CD14-positive monocyte (primary cell): ENCODE data around the gene TMTC2. TPM values are rescaled to one million over a fixed set of nuclear protein-coding genes. Genes with fewer than 3 reads are reported as not detected.

Experiments
- DNase-seq, 3 donors: peaks; one replicate each; pipeline ENCODE4 v3.0.0-alpha.2; 2011 to 2022
- H2AFZ ChIP-seq: 2 replicates; pipeline ENCODE4 v1.6.0; 2012; ENCODE audit warnings: mild to moderate bottlenecking, low read depth, low read length, inconsistent platforms; ENCODE audit not compliant: insufficient read depth, poor library complexity, severe bottlenecking
- H3K27ac ChIP-seq, 2 donors: 1 replicate in 1 of 2; 2 replicates in 1 of 2; pipeline ENCODE4 v1.5.1; 2012 to 2013; ENCODE audit warnings: low read length in 2 of 2, control low read depth in 1 of 2, inconsistent platforms in 1 of 2, low read depth in 1 of 2, mild to moderate bottlenecking in 1 of 2
- H3K27me3 ChIP-seq, 2 donors: one replicate each; pipeline versions ENCODE4 v1.6.0 to v1.6.1; 2011 to 2013; ENCODE audit warnings: low read length in 2 of 2; ENCODE audit not compliant: control insufficient read depth in 2 of 2, insufficient read depth in 2 of 2
- H3K36me3 ChIP-seq, 2 donors: replicated peaks in 1 of 2; 1 replicate in 1 of 2; 2 replicates in 1 of 2; pipeline versions ENCODE4 v1.5.1 to v1.6.1; 2012 to 2013; ENCODE audit warnings: low read length in 2 of 2, control low read depth in 1 of 2, inconsistent platforms in 1 of 2, mild to moderate bottlenecking in 1 of 2; ENCODE audit not compliant: insufficient read depth in 2 of 2, control insufficient read depth in 1 of 2
- H3K4me1 ChIP-seq, 2 donors: 1 replicate in 1 of 2; 2 replicates in 1 of 2; pipeline versions ENCODE4 v1.5.1 to v1.6.1; 2012 to 2013; ENCODE audit warnings: low read length in 2 of 2, control low read depth in 1 of 2, inconsistent platforms in 1 of 2, mild to moderate bottlenecking in 1 of 2, moderate library complexity in 1 of 2; ENCODE audit not compliant: insufficient read depth in 2 of 2, control insufficient read depth in 1 of 2
- H3K4me2 ChIP-seq: replicated peaks from 2 replicates; pipeline ENCODE3; 2012; ENCODE audit warnings: low read length, moderate library complexity, mild to moderate bottlenecking; ENCODE audit not compliant: poor library complexity, severe bottlenecking; ENCODE audit errors: extremely low read depth
- H3K4me3 ChIP-seq, 3 experiments: fragments of 200-600 bp in 1 of 3; sonication (generic) in 1 of 3; replicated peaks in 1 of 3; 1 replicate in 2 of 3; 2 replicates in 1 of 3; pipeline ENCODE4 v1.5.1; 2011 to 2013; ENCODE audit warnings: low read length in 3 of 3, mild to moderate bottlenecking in 3 of 3, control low read depth in 2 of 3, low read depth in 2 of 3, inconsistent platforms in 1 of 3, moderate library complexity in 1 of 3
- H3K79me2 ChIP-seq: 2 replicates; pipeline ENCODE4 v1.6.0; 2012; ENCODE audit warnings: mild to moderate bottlenecking, control low read depth, inconsistent platforms, low read length, moderate library complexity; ENCODE audit not compliant: insufficient read depth
- H3K9ac ChIP-seq: 2 replicates; pipeline ENCODE4 v1.6.0; 2017; ENCODE audit warnings: low read length, mild to moderate bottlenecking; ENCODE audit not compliant: insufficient read depth, poor library complexity, severe bottlenecking
- H3K9me3 ChIP-seq, 2 donors: replicated peaks in 1 of 2; 1 replicate in 1 of 2; 2 replicates in 1 of 2; pipeline versions ENCODE4 v1.5.1 to v1.6.1; 2012 to 2013; ENCODE audit warnings: low read length in 2 of 2, control low read depth in 1 of 2; ENCODE audit not compliant: control insufficient read depth in 1 of 2, insufficient read depth in 1 of 2
- H4K20me1 ChIP-seq: 2 replicates; pipeline ENCODE4 v1.6.0; 2012; ENCODE audit warnings: mild to moderate bottlenecking, low read length, control low read depth, moderate library complexity; ENCODE audit not compliant: insufficient read depth
- H3K27ac Mint-ChIP-seq, 7 donors: one replicate each; pipeline ENCODE4 v1.8.0; 2020; ENCODE audit warnings: mild to moderate bottlenecking in 7 of 7, mixed read lengths in 7 of 7, moderate library complexity in 6 of 7, inconsistent platforms in 2 of 7
- H3K27me3 Mint-ChIP-seq, 3 donors: one replicate each; pipeline ENCODE4 v1.8.0; 2021 to 2022; ENCODE audit warnings: low read depth in 3 of 3, mild to moderate bottlenecking in 3 of 3, mixed read lengths in 3 of 3, moderate library complexity in 3 of 3, inconsistent platforms in 1 of 3
- H3K36me3 Mint-ChIP-seq, 2 donors: one replicate each; pipeline ENCODE4 v1.8.0; 2020; ENCODE audit warnings: mixed read lengths in 2 of 2, inconsistent platforms in 1 of 2, mild to moderate bottlenecking in 1 of 2
- H3K4me1 Mint-ChIP-seq: one replicate; pipeline ENCODE4 v1.8.0; 2020; ENCODE audit warnings: mild to moderate bottlenecking, mixed read lengths
- H3K4me3 Mint-ChIP-seq, 2 donors: one replicate each; pipeline ENCODE4 v1.8.0; 2020; ENCODE audit warnings: mild to moderate bottlenecking in 2 of 2, mixed read lengths in 2 of 2, moderate library complexity in 1 of 2
- H3K9me3 Mint-ChIP-seq, 7 donors: one replicate each; pipeline ENCODE4 v1.8.0; 2020 to 2022; ENCODE audit warnings: mixed read lengths in 7 of 7, mild to moderate bottlenecking in 6 of 7, moderate library complexity in 6 of 7, inconsistent platforms in 2 of 7
- WGBS: methylation state at CpG from one replicate; pipeline ENCODE4 v1.1.5; 2013; ENCODE audit warnings: missing lambda C conversion rate; ENCODE audit not compliant: insufficient coverage; 5-methylcytosine and 5-hydroxymethylcytosine counted together
- intact Hi-C, 2 donors: fragments of 100-400 bp; cut with micrococcal nuclease; formaldehyde crosslinking; loops; one replicate each; pipeline versions ENCODE4 v1.15.0 to v1.15.1; 2023
- polyA plus RNA-seq, 3 donors: library from polyadenylated mRNA; depleted of rRNA in 1 of 3; unstranded in 2 of 3; stranded (reverse) in 1 of 3; fragments of 300-500 nt in 2 of 3; fragments of >200 nt in 1 of 3; fragmentation: Illumina TruSeq in 2 of 3; gene quantifications; 1 replicate in 2 of 3; 2 replicates in 1 of 3; pipeline ENCODE4 v1.2.3, GENCODE V29; 2012 to 2021
- TF ChIP-seq, protein P1 (sequence below): fragments of 200-600 bp; IDR thresholded peaks from one replicate; pipeline ENCODE4 v1.8.0; 2022; ENCODE audit warnings: antibody characterized with exemption, mild to moderate bottlenecking

The TMTC2 gene
- polyA plus RNA-seq, 3 donors = 2.5 to 15.7 (median 3.3) TPM

DNA sequence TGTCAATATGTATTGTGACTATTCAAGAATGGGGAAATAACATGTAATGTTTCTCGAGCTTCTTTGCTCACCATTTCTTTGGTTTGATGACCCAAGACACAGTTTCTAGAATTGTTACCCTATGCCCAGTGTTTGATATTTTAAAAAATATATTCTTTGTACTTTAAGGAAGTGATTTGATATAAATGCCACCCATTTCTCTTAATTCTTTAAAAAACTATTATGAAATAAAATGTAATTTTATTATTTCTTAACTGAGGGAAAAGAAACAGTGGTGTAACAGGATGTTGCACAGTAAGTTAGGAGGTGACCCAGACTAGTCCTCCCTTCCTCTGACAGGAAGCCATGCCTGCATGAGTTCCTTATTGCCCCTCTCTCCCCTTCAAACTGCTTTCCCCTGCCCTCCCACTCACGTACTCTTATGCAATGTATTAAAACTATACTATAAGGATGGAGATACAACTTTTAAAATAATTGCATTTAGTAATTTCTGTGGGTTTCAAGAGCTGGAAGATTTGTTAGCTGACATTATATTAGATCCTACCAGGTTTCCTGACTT, 279.4 kb downstream of the TMTC2 start:
- Histone ChIP-seq H3K4me3 (peak overlapping the region in 1 of 3 experiments; percentile 31), H3K27me3 (no peaks in the 10 kb centered on the region), H3K27ac (peak overlapping the region in 1 of 2 donors; percentile 91), H3K36me3 (peaks cover 0 to 13% of the 10 kb centered on the region in 2 donors), H3K4me1 (peaks cover 45 to 48% of the 10 kb centered on the region in 2 donors), H4K20me1 (no peaks in the 10 kb centered on the region), H3K9ac (no peak overlapping the region), H3K79me2 (peaks cover 3% of the 10 kb centered on the region), H3K4me2 (peak overlapping the region; percentile 35), H3K9me3 (peaks cover 0 to 5% of the 10 kb centered on the region in 2 donors), H2AFZ (no peak overlapping the region)
- peak overlapping the region; percentile 6 to 7 for H3K4me3 Mint-ChIP-seq
- TF ChIP-seq, protein P1, sequence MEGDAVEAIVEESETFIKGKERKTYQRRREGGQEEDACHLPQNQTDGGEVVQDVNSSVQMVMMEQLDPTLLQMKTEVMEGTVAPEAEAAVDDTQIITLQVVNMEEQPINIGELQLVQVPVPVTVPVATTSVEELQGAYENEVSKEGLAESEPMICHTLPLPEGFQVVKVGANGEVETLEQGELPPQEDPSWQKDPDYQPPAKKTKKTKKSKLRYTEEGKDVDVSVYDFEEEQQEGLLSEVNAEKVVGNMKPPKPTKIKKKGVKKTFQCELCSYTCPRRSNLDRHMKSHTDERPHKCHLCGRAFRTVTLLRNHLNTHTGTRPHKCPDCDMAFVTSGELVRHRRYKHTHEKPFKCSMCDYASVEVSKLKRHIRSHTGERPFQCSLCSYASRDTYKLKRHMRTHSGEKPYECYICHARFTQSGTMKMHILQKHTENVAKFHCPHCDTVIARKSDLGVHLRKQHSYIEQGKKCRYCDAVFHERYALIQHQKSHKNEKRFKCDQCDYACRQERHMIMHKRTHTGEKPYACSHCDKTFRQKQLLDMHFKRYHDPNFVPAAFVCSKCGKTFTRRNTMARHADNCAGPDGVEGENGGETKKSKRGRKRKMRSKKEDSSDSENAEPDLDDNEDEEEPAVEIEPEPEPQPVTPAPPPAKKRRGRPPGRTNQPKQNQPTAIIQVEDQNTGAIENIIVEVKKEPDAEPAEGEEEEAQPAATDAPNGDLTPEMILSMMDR = no peak
- H3K27ac Mint-ChIP-seq = peak overlapping the region; percentile 87 to 93 (median 89)
- DNase-seq = peak; percentile 75 to 94 (median 89)
- peaks cover 0 to 8% (median 0%) of the 10 kb centered on the region in 7 donors for H3K9me3 Mint-ChIP-seq
- H3K4me1 Mint-ChIP-seq = peaks cover 63% of the 10 kb centered on the region
- no peaks in the 10 kb centered on the region for H3K27me3 Mint-ChIP-seq
- peaks cover 6 to 28% of the 10 kb centered on the region in 2 donors for H3K36me3 Mint-ChIP-seq
- no CpG with 5 or more reads among the region's 2 CpGs for WGBS
- intact Hi-C loops = no loop called here

DNA sequence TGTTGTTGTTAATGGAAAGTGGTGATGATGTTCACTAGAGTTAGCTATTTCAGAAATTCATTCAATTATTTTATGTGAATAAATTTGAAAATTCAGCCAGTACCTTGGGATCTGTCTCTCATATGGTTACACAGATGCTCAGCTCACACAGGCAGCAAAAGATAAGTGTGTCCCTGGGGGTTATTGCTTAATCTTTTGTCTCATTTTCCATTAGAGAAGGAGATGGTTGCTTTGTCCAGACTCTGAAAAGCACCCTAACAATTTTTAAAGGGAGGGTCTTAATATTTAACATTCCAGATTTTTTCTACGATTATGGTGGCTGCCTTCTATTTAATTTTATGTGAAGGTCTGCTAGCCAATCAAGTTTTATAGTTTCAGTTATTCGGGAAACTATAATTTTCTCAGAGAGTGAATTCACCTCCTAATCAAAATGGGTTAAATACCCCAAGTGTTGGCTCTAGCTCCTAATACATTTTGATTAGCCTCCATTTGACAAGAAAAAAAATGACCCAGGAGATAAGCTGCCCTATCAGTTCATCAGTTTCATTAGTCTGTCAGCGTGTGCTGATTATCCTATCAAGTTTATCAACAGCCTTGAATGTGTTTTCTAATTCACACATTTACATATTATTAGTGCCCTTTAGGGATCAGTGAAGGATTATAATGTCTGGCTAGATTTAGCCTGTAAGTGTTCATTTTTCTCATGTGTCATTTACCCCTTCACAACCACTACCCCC, 282.1 kb downstream of the TMTC2 start:
- Histone ChIP-seq H3K27me3 (no peaks in the 10 kb centered on the region), H3K9me3 (peaks cover 0 to 5% of the 10 kb centered on the region in 2 donors), H3K36me3 (peaks cover 4 to 23% of the 10 kb centered on the region in 2 donors), H3K27ac (peak overlapping the region in 1 of 2 donors; percentile 91), H3K9ac (no peak overlapping the region), H3K4me3 (no peak overlapping the region), H2AFZ (no peak overlapping the region), H3K4me2 (no peak overlapping the region), H3K79me2 (peaks cover 3% of the 10 kb centered on the region), H3K4me1 (peaks cover 45 to 48% of the 10 kb centered on the region in 2 donors), H4K20me1 (no peaks in the 10 kb centered on the region)
- H3K4me3 Mint-ChIP-seq = no peak overlapping the region
- H3K36me3 Mint-ChIP-seq = peaks cover 17 to 33% of the 10 kb centered on the region in 2 donors
- intact Hi-C loops = no loop called here
- H3K27me3 Mint-ChIP-seq = no peaks in the 10 kb centered on the region
- WGBS = 100% methylated on average over 1 of the region's 3 CpGs
- TF ChIP-seq, protein P1 = no peak
- no peak for DNase-seq
- peaks cover 0 to 8% (median 0%) of the 10 kb centered on the region in 7 donors for H3K9me3 Mint-ChIP-seq
- peak overlapping the region in 4 of 7 donors; percentile 21 to 52 (median 27) for H3K27ac Mint-ChIP-seq
- peaks cover 62% of the 10 kb centered on the region for H3K4me1 Mint-ChIP-seq
